GM12878 (cell line): ENCODE results near the gene ZFP91. TPM values are rescaled to one million over a fixed set of nuclear protein-coding genes. Genes with fewer than 3 reads are reported as not detected.

Source experiments
- BHLHE40 ChIP-seq, 2 experiments: fragments of 450-650 bp in 1 of 2; IDR thresholded peaks; 2 replicates each; pipeline ENCODE4 v1.6.1; 2011 to 2017; ENCODE audit warnings: low read depth in 2 of 2, borderline replicate concordance in 1 of 2, improper control_type of control experiment in 1 of 2, low read length in 1 of 2, mild to moderate bottlenecking in 1 of 2
- E2F4 ChIP-seq: IDR thresholded peaks from 2 replicates; pipeline ENCODE4 v1.6.1; 2012; ENCODE audit warnings: low read depth, low read length, improper control_type of control experiment
- GABPA ChIP-seq: IDR thresholded peaks from 2 replicates; pipeline ENCODE4 v1.6.1; 2014; ENCODE audit warnings: antibody characterized with exemption, low read depth, mild to moderate bottlenecking, inconsistent platforms
- MXI1 ChIP-seq: fragments of 150-350 bp; IDR thresholded peaks from 2 replicates; pipeline ENCODE4 v1.6.1; 2011; ENCODE audit warnings: low read depth, mild to moderate bottlenecking, inconsistent platforms, low read length, improper control_type of control experiment
- RAD21 ChIP-seq: IDR thresholded peaks from 2 replicates; pipeline ENCODE4 v1.6.1; 2011; ENCODE audit warnings: mild to moderate bottlenecking, low read depth, low read length, moderate library complexity; ENCODE audit not compliant: insufficient read depth
- RUNX3 ChIP-seq: IDR thresholded peaks from 2 replicates; pipeline ENCODE4 v1.6.1; 2012; ENCODE audit warnings: low read length, inconsistent platforms
- SMAD1 ChIP-seq: fragments of 450-650 bp; IDR thresholded peaks from 2 replicates; pipeline ENCODE4 v1.6.1; 2018; ENCODE audit warnings: mild to moderate bottlenecking, low read depth; ENCODE audit not compliant: partially characterized antibody
- SMARCA5 ChIP-seq: fragments of 450-650 bp; IDR thresholded peaks from 2 replicates; pipeline ENCODE4 v1.6.1; 2017; ENCODE audit warnings: mild to moderate bottlenecking
- SMC3 ChIP-seq: IDR thresholded peaks from 2 replicates; pipeline ENCODE4 v1.6.1; 2011; ENCODE audit warnings: low read length, improper control_type of control experiment, borderline replicate concordance
- TARDBP ChIP-seq: IDR thresholded peaks from 2 replicates; pipeline ENCODE4 v1.6.1; 2016; ENCODE audit warnings: borderline replicate concordance
- YY1 ChIP-seq: IDR thresholded peaks from 2 replicates; pipeline ENCODE4 v1.6.1; 2011; ENCODE audit warnings: low read depth, mild to moderate bottlenecking, low read length
- ZBTB4 ChIP-seq: fragments of 450-650 bp; formaldehyde crosslinking; IDR thresholded peaks from 2 replicates; pipeline ENCODE4 v1.4.0; 2022; ENCODE audit warnings: mild to moderate bottlenecking, moderate library complexity
- ZNF24 ChIP-seq: fragments of 450-650 bp; IDR thresholded peaks from 2 replicates; pipeline ENCODE4 v1.6.1; 2017; ENCODE audit warnings: antibody characterized with exemption, mild to moderate bottlenecking
- polyA plus RNA-seq, 11 experiments: library from polyadenylated mRNA; depleted of rRNA in 4 of 11; unstranded in 6 of 11; stranded (reverse) in 5 of 11; fragments of >200 nt; fragmentation: Nextera tagmentation in 4 of 11; fragmentation: Illumina TruSeq in 1 of 11; extraction: Ambion mirVana in 4 of 11; extraction: Trizol in 1 of 11; gene quantifications; 1 replicate in 1 of 11; 2 replicates in 10 of 11; pipeline versions ENCODE4 v1.2.1 to v1.2.3, GENCODE V29; 2011 to 2016; ENCODE audit warnings: inconsistent platforms in 2 of 11, missing spikeins in 2 of 11, low read depth in 1 of 11
- total RNA-seq, 4 experiments: library from RNA; depleted of rRNA in 3 of 4; stranded (reverse); fragments of >200 nt in 3 of 4; fragmentation: Illumina TruSeq in 1 of 4; extraction: Trizol in 1 of 4; gene quantifications; 2 replicates each; pipeline versions ENCODE4 v1.2.1 to v1.2.3, GENCODE V29; 2013 to 2021
- TF ChIP-seq, protein P1 (sequence below): fragments of 450-650 bp; IDR thresholded peaks from 2 replicates; pipeline ENCODE4 v1.6.1; 2016; ENCODE audit warnings: mild to moderate bottlenecking
- TF ChIP-seq, protein P2 (sequence below), 3 experiments: IDR thresholded peaks in 2 of 3; conservative IDR thresholded peaks in 1 of 3; 2 replicates each; pipeline ENCODE4 v1.5.1; 2011; ENCODE audit warnings: low read depth in 3 of 3, low read length in 3 of 3, mild to moderate bottlenecking in 3 of 3, control low read depth in 2 of 3, moderate library complexity in 2 of 3, inconsistent platforms in 1 of 3, mixed read lengths in 1 of 3; ENCODE audit not compliant: control insufficient read depth in 2 of 3, insufficient read depth in 1 of 3; ENCODE audit errors: extremely low read depth in 1 of 3

Gene ZFP91
- total and polyA plus RNA-seq, 10 of the 15 experiments (the other 5 are each of a cell fraction or from before 2014, with no cell fraction given), result 12.9 to 54.1 (median 31.7) TPM

DNA sequence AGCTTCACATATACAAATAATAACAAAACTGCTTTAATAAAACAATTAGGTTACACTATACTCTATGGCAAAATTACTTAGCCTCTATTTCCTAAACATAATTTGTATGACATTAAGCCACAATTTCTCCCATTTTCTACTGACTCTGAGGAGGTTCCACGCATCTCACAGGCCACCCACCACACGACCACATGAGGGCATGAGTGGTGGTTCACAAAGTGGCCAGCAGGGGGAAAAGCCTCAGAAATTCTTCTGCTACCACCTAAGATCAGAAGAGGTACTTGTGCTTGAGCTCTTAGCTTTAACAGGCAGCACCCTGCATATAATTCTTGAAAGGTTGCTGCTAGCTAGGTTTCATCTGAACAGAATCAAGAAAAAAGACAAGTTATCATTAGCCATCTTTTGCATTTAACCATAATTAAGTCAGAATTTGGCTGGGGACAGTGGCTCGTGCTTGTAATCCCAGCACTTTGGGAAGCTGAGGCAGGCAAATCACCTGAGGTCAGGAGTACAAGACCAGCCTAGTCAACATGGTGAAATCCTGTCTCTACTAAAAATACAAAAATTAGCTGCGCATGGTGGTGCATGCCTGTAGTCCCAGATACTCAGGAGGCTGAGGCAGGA is 10.9 kb upstream of the ZFP91 start (continued):
- TF ChIP-seq ZBTB4 (CRISPR knock-in tag) (no peak), GABPA (no peak), RAD21 (peak; percentile 59), SMC3 (peak; percentile 74), SMARCA5 (peak; percentile 43; the same call in 1 of the 2 replicates), YY1 (0 out of 2 replicates have a peak, but pooled peaks have one; percentile 54), RUNX3 (peak; percentile 72), MXI1 (peak; percentile 52; the same call in 1 of the 2 replicates), SMAD1 (no peak), TARDBP (no peak), E2F4 (no peak), BHLHE40 (IDR thresholded peaks at IDR 0.05; ENCODE audit: borderline replicate concordance in 1 of 2, low read depth in 2 of 2, low read length in 1 of 2) (0 out of 4 replicates have a peak, but pooled peaks of 1 of the 2 experiments have one; percentile 30), ZNF24 (no peak)
- TF ChIP-seq, protein P1, sequence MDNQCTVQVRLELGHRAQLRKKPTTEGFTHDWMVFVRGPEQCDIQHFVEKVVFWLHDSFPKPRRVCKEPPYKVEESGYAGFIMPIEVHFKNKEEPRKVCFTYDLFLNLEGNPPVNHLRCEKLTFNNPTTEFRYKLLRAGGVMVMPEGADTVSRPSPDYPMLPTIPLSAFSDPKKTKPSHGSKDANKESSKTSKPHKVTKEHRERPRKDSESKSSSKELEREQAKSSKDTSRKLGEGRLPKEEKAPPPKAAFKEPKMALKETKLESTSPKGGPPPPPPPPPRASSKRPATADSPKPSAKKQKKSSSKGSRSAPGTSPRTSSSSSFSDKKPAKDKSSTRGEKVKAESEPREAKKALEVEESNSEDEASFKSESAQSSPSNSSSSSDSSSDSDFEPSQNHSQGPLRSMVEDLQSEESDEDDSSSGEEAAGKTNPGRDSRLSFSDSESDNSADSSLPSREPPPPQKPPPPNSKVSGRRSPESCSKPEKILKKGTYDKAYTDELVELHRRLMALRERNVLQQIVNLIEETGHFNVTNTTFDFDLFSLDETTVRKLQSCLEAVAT, result 0 out of 2 replicates have a peak, but pooled peaks have one; percentile 23
- TF ChIP-seq, protein P2, sequence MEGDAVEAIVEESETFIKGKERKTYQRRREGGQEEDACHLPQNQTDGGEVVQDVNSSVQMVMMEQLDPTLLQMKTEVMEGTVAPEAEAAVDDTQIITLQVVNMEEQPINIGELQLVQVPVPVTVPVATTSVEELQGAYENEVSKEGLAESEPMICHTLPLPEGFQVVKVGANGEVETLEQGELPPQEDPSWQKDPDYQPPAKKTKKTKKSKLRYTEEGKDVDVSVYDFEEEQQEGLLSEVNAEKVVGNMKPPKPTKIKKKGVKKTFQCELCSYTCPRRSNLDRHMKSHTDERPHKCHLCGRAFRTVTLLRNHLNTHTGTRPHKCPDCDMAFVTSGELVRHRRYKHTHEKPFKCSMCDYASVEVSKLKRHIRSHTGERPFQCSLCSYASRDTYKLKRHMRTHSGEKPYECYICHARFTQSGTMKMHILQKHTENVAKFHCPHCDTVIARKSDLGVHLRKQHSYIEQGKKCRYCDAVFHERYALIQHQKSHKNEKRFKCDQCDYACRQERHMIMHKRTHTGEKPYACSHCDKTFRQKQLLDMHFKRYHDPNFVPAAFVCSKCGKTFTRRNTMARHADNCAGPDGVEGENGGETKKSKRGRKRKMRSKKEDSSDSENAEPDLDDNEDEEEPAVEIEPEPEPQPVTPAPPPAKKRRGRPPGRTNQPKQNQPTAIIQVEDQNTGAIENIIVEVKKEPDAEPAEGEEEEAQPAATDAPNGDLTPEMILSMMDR (IDR thresholded peaks at IDR 0.05 in 2 of 3, conservative IDR thresholded peaks at IDR 0.05 in 1 of 3; ENCODE audit: control insufficient read depth in 2 of 3, extremely low read depth in 1 of 3, insufficient read depth in 1 of 3, low read depth in 3 of 3, low read length in 3 of 3), result peak; percentile 80 to 89 (median 85)
- TF ChIP-seq, all 136 proteins: peak for 9
